ENCODE results near the gene HSD3B2. TPM values are rescaled to one million over a fixed set of nuclear protein-coding genes. Genes with fewer than 3 reads are reported as not detected.

Gene HSD3B2
- total and polyA plus RNA-seq, 2 of the 8 experiments (the other 6 are each of a cell fraction or from before 2014, with no cell fraction given), result not detected

DNA sequence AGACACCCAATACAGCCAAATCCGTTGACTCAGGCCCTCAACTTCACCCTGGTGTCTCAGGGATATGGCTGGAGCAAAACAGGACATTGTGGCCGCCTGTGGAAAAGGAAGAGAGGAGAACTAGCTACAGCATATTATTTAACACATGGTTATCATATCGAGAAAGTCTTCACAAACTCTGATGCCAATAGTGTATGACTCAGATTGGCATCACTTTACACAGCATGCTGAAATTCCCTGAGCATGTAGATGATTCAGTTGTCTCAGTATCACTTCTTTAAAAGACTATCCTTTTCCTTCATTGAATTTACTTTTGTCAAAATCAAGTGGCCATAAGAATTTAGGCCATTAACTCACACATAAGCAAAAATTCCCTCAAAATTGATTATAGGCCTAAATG lies 20.1 kb downstream of the HSD3B2 start (continued):
- TF ChIP-seq, protein P1, sequence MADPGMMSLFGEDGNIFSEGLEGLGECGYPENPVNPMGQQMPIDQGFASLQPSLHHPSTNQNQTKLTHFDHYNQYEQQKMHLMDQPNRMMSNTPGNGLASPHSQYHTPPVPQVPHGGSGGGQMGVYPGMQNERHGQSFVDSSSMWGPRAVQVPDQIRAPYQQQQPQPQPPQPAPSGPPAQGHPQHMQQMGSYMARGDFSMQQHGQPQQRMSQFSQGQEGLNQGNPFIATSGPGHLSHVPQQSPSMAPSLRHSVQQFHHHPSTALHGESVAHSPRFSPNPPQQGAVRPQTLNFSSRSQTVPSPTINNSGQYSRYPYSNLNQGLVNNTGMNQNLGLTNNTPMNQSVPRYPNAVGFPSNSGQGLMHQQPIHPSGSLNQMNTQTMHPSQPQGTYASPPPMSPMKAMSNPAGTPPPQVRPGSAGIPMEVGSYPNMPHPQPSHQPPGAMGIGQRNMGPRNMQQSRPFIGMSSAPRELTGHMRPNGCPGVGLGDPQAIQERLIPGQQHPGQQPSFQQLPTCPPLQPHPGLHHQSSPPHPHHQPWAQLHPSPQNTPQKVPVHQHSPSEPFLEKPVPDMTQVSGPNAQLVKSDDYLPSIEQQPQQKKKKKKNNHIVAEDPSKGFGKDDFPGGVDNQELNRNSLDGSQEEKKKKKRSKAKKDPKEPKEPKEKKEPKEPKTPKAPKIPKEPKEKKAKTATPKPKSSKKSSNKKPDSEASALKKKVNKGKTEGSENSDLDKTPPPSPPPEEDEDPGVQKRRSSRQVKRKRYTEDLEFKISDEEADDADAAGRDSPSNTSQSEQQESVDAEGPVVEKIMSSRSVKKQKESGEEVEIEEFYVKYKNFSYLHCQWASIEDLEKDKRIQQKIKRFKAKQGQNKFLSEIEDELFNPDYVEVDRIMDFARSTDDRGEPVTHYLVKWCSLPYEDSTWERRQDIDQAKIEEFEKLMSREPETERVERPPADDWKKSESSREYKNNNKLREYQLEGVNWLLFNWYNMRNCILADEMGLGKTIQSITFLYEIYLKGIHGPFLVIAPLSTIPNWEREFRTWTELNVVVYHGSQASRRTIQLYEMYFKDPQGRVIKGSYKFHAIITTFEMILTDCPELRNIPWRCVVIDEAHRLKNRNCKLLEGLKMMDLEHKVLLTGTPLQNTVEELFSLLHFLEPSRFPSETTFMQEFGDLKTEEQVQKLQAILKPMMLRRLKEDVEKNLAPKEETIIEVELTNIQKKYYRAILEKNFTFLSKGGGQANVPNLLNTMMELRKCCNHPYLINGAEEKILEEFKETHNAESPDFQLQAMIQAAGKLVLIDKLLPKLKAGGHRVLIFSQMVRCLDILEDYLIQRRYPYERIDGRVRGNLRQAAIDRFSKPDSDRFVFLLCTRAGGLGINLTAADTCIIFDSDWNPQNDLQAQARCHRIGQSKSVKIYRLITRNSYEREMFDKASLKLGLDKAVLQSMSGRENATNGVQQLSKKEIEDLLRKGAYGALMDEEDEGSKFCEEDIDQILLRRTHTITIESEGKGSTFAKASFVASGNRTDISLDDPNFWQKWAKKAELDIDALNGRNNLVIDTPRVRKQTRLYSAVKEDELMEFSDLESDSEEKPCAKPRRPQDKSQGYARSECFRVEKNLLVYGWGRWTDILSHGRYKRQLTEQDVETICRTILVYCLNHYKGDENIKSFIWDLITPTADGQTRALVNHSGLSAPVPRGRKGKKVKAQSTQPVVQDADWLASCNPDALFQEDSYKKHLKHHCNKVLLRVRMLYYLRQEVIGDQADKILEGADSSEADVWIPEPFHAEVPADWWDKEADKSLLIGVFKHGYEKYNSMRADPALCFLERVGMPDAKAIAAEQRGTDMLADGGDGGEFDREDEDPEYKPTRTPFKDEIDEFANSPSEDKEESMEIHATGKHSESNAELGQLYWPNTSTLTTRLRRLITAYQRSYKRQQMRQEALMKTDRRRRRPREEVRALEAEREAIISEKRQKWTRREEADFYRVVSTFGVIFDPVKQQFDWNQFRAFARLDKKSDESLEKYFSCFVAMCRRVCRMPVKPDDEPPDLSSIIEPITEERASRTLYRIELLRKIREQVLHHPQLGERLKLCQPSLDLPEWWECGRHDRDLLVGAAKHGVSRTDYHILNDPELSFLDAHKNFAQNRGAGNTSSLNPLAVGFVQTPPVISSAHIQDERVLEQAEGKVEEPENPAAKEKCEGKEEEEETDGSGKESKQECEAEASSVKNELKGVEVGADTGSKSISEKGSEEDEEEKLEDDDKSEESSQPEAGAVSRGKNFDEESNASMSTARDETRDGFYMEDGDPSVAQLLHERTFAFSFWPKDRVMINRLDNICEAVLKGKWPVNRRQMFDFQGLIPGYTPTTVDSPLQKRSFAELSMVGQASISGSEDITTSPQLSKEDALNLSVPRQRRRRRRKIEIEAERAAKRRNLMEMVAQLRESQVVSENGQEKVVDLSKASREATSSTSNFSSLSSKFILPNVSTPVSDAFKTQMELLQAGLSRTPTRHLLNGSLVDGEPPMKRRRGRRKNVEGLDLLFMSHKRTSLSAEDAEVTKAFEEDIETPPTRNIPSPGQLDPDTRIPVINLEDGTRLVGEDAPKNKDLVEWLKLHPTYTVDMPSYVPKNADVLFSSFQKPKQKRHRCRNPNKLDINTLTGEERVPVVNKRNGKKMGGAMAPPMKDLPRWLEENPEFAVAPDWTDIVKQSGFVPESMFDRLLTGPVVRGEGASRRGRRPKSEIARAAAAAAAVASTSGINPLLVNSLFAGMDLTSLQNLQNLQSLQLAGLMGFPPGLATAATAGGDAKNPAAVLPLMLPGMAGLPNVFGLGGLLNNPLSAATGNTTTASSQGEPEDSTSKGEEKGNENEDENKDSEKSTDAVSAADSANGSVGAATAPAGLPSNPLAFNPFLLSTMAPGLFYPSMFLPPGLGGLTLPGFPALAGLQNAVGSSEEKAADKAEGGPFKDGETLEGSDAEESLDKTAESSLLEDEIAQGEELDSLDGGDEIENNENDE (IDR thresholded peaks at IDR 0.05; ENCODE audit: insufficient replicate concordance, low read length), result no peak
- TF ChIP-seq TAF1 (IDR thresholded peaks at IDR 0.05; ENCODE audit: low read depth, low read length) (no peak), YY1 (IDR thresholded peaks at IDR 0.05; ENCODE audit: low read depth, low read length) (no peak), SP4 (IDR thresholded peaks at IDR 0.05; ENCODE audit: low read length) (no peak), BCL11A (IDR thresholded peaks at IDR 0.05; ENCODE audit: low read depth in 2 of 2, low read length in 2 of 2) (no peak), EZH2 (IDR thresholded peaks at IDR 0.05; ENCODE audit: low read depth, low read length, severe bottlenecking) (no peak), CHD2 (IDR thresholded peaks at IDR 0.05; ENCODE audit: low read length) (no peak), RFX5 (IDR thresholded peaks at IDR 0.05; ENCODE audit: borderline replicate concordance, low read depth, low read length) (no peak), EGR1 (IDR thresholded peaks at IDR 0.05; ENCODE audit: borderline replicate concordance, low read depth, low read length) (no peak), CBX5 (IDR thresholded peaks at IDR 0.05; ENCODE audit: low read depth, low read length) (no peak), SAP30 (IDR thresholded peaks at IDR 0.05; ENCODE audit: insufficient read depth, insufficient replicate concordance, low read length) (no peak)
- TF ChIP-seq, protein P2, sequence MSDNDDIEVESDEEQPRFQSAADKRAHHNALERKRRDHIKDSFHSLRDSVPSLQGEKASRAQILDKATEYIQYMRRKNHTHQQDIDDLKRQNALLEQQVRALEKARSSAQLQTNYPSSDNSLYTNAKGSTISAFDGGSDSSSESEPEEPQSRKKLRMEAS (IDR thresholded peaks at IDR 0.05), result no peak

Measured in H1 (cell line).